Chondrocyte (in vitro differentiated cells): Measurements from ENCODE around the gene FCHSD1. TPM values are rescaled to one million over a fixed set of nuclear protein-coding genes. Genes with fewer than 3 reads are reported as not detected.

ENCODE experiments used
- DNase-seq: peaks from one replicate; pipeline ENCODE4 v3.0.0; 2021; ENCODE audit warnings: mixed read lengths, low spot score
- H3K27ac Mint-ChIP-seq: one replicate; pipeline ENCODE4 v1.8.0; 2021; ENCODE audit warnings: mild to moderate bottlenecking, moderate library complexity, mixed read lengths; ENCODE audit not compliant: unreplicated experiment
- H3K27me3 Mint-ChIP-seq: 2 replicates; pipeline ENCODE4 v1.8.0; 2021; ENCODE audit warnings: low read depth, mixed read lengths
- H3K36me3 Mint-ChIP-seq: 2 replicates; pipeline ENCODE4 v1.8.0; 2021; ENCODE audit warnings: low read depth, mixed read lengths
- H3K4me1 Mint-ChIP-seq: 2 replicates; pipeline ENCODE4 v1.8.0; 2021; ENCODE audit warnings: low read depth, mild to moderate bottlenecking, mixed read lengths
- H3K4me3 Mint-ChIP-seq: one replicate; pipeline ENCODE4 v1.8.0; 2021; ENCODE audit warnings: mild to moderate bottlenecking, moderate library complexity, mixed read lengths; ENCODE audit not compliant: unreplicated experiment
- H3K9me3 Mint-ChIP-seq: 2 replicates; pipeline ENCODE4 v1.8.0; 2021; ENCODE audit warnings: low read depth, mixed read lengths
- CTCF ChIP-seq: fragments of 200-600 bp; sonication (generic); IDR thresholded peaks from 2 replicates; pipeline ENCODE4 v1.5.0; 2021; ENCODE audit warnings: antibody characterized with exemption, mild to moderate bottlenecking, moderate library complexity
- total RNA-seq: library from RNA; stranded (reverse); gene quantifications from 3 replicates; pipeline ENCODE4 v1.2.1, GENCODE V29; 2021

The FCHSD1 gene
- total RNA-seq, 1 donor from 2014 or later, result 29.8 TPM

DNA sequence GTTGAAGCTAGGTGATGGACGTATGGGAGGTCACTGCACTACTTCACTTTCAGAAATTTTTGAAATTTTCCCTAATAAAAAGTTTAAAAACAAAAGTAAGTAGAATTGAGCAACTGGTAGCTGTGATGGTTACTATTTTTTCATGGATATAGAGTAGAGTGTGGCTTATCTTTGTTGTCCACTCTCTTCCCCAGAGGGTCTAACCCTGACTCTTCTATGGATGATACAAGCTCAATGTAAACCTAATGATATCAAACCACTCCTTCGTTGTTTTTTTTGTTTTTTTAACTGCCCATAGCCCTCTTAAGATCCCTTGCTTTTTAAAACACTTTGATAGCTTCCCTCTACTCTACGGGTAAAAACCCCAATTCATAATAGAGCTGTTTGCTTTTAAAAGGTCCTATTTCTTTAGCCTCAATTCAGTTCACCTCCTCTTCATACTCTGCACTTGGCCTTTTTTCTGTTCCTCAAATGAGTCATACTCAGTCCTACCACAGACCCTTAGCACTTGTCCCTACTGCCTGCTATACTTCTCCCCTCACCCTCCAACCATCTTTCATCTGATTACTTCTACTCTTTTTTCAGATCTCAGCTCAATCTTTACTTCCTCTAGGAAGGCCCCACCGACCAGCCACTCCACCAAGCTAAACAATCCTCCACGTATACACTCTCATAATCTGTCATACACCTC is 17.2 kb downstream of the FCHSD1 start:
- peaks cover 8% of the 10 kb centered on the region for H3K36me3 Mint-ChIP-seq
- DNase-seq, result no peak
- H3K27ac Mint-ChIP-seq, result no peak overlapping the region
- no peak overlapping the region for H3K4me3 Mint-ChIP-seq
- TF ChIP-seq CTCF, result no peak
- H3K27me3 Mint-ChIP-seq, result no peaks in the 10 kb centered on the region
- peaks cover 26% of the 10 kb centered on the region for H3K4me1 Mint-ChIP-seq
- H3K9me3 Mint-ChIP-seq, result no peaks in the 10 kb centered on the region

DNA sequence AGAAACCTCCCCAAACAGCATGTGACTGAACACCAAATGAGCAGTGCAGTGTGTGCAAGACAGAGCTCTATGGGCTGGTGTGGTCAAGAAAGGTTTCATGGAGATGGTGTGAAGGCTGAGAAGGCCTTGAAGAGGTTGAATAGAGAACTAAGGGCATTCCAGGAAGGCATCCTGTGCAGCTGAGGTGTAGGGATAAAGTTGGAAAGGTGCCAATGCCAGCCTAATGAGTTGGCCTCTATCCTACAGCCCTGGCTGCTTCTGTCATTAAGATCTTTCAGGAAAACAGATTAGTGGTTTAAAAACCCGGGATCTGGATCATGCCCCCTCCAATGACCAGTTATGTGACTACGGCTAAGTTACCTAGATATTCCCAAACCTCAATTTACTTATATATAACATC is 18.6 kb downstream of the FCHSD1 start:
- TF ChIP-seq CTCF, result no peak
- no peak for DNase-seq
- Mint-ChIP-seq H3K4me3 (no peak overlapping the region), H3K9me3 (no peaks in the 10 kb centered on the region), H3K36me3 (peaks cover 19% of the 10 kb centered on the region), H3K27me3 (no peaks in the 10 kb centered on the region), H3K4me1 (peaks cover 22% of the 10 kb centered on the region), H3K27ac (no peak overlapping the region)

DNA sequence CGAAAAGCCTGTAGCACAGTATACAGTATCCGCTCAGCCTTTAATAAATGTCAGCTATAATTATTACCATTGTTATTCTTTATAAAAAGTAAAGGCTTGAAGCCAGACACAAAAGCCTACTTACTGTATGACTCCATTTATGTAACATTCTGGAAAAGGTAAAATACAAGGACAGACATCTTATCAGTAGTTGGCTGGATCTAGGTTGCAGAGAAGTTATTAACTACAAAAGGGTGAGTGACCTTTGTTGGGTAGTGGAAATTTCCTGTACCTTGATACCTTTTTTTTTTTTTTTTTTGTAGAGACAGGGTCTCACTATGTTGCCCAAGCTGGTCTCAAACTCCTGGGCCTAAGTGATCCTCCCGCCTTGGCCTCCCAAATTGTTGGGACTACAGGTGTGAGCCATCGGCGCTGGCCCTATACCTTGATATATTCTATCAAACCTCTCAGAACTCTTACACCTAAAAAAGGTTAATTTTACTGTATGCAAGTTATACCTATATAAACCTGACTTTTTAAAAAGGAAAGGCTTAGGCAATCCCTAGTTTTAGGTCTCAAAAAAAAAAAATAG is 20.6 kb downstream of the FCHSD1 start:
- H3K4me3 Mint-ChIP-seq, result no peak overlapping the region
- H3K27ac Mint-ChIP-seq, result no peak overlapping the region
- peaks cover 14% of the 10 kb centered on the region for H3K4me1 Mint-ChIP-seq
- no peaks in the 10 kb centered on the region for H3K27me3 Mint-ChIP-seq
- no peaks in the 10 kb centered on the region for H3K9me3 Mint-ChIP-seq
- H3K36me3 Mint-ChIP-seq, result peaks cover 30% of the 10 kb centered on the region
- no peak for DNase-seq
- no peak for TF ChIP-seq CTCF

DNA sequence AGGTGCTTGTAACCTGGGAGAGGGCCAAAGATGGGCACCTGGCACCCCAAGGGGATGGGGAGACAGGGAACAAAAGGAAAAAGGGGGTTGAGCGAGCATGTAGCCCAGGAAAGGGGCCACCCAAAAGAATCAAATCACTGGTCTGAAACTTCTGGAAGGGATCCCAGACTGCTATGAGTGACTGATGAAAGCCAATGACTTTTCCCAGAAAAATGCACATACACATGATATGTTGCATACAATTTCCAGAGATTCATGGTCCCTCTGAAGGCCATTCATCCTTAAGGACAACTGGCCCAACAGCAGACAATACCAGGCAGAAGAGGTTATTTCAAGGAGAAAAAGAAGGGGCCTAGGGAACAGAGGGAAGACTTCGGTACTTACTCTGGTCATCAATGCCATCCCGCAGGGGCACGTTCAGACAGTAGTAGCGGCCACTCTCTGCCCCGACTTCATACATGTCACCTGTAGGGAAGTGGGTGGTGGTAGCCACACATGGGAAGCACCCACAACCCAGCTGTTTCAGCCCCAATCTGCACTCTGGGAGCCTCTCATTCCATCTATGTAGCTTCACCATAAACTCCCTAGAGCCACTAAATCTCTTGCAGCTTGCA is 22.9 kb downstream of the FCHSD1 start:
- Mint-ChIP-seq H3K4me3 (no peak overlapping the region), H3K9me3 (no peaks in the 10 kb centered on the region), H3K36me3 (peaks cover 38% of the 10 kb centered on the region), H3K27me3 (no peaks in the 10 kb centered on the region), H3K4me1 (no peaks in the 10 kb centered on the region), H3K27ac (no peak overlapping the region)
- no peak for DNase-seq
- no peak for TF ChIP-seq CTCF

DNA sequence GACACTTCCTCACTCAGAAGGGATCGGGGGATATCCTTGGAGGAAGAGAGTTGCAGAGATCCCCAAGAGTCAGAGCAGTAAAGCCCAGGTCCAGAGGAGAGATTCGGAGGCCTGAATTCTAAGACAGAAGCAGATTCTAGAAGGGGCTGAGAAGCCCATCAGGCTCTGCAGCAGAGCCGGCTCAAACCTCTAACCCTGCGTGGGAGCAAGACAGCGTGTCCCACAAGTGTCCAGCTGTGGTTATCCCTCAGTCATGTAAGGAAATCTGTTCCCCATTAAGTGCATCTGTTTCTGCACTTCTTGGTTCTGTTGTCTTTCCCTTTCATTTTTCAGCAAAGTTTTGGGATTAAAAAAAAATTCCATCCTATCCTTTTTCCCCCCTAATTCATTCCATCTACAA is 27.6 kb downstream of the FCHSD1 start:
- Mint-ChIP-seq H3K27ac (no peak overlapping the region), H3K9me3 (no peaks in the 10 kb centered on the region), H3K27me3 (no peaks in the 10 kb centered on the region), H3K4me1 (peaks cover 11% of the 10 kb centered on the region), H3K36me3 (peaks cover 41% of the 10 kb centered on the region), H3K4me3 (no peak overlapping the region)
- TF ChIP-seq CTCF, result no peak
- no peak for DNase-seq
